Neural cell (in vitro differentiated cells): ENCODE results near the gene ZNF425. TPM values are rescaled to one million over a fixed set of nuclear protein-coding genes. Genes with fewer than 3 reads are reported as not detected.

Experiments
- H2AFZ ChIP-seq: fragments of 200-600, 300-800 bp; sonication (generic), shearing (Covaris generic); 2 replicates; pipeline ENCODE4 v1.6.0; 2014; ENCODE audit warnings: low read depth, mild to moderate bottlenecking, antibody characterized with exemption, low read length, moderate library complexity
- H3F3A ChIP-seq: fragments of 200-600 bp; shearing (Covaris generic); 2 replicates; pipeline ENCODE4 v1.6.1; 2016; ENCODE audit warnings: mild to moderate bottlenecking, moderate library complexity, mixed read lengths, antibody characterized with exemption, low read length; ENCODE audit not compliant: insufficient read depth, poor library complexity, severe bottlenecking
- H3K27ac ChIP-seq: fragments of 200-600, 300-800 bp; sonication (generic), shearing (Covaris generic); 2 replicates; pipeline ENCODE4 v1.5.1; 2014; ENCODE audit warnings: mild to moderate bottlenecking, low read length, moderate library complexity
- H3K27me3 ChIP-seq: fragments of 300-800, 200-600 bp; sonication (generic), shearing (Covaris generic); 2 replicates; pipeline ENCODE4 v1.6.0; 2014; ENCODE audit warnings: mild to moderate bottlenecking, low read depth, low read length, moderate library complexity; ENCODE audit not compliant: insufficient read depth
- H3K36me3 ChIP-seq: fragments of 300-800, 200-600 bp; sonication (generic), shearing (Covaris generic); 2 replicates; pipeline ENCODE4 v1.5.1; 2014; ENCODE audit warnings: mild to moderate bottlenecking, antibody characterized with exemption, low read length, moderate library complexity; ENCODE audit not compliant: insufficient read depth
- H3K4me2 ChIP-seq: fragments of 300-800, 200-600 bp; sonication (generic), shearing (Covaris generic); 2 replicates; pipeline ENCODE4 v1.6.0; 2014; ENCODE audit warnings: mild to moderate bottlenecking, low read length
- H3K4me3 ChIP-seq: fragments of 300-800, 200-600 bp; sonication (generic), shearing (Covaris generic); 2 replicates; pipeline ENCODE4 v1.5.1; 2014; ENCODE audit warnings: mild to moderate bottlenecking, low read length, moderate library complexity
- H3K79me2 ChIP-seq: fragments of 200-600 bp; shearing (Covaris generic); replicated peaks from 2 replicates; pipeline ENCODE4 v1.6.0; 2014; ENCODE audit warnings: mild to moderate bottlenecking, low read length, moderate library complexity; ENCODE audit not compliant: insufficient read depth
- H3K9ac ChIP-seq: fragments of 300-800, 200-600 bp; sonication (generic), shearing (Covaris generic); 2 replicates; pipeline ENCODE4 v1.6.1; 2016; ENCODE audit warnings: mild to moderate bottlenecking, low read length, mixed read lengths
- H3K9me2 ChIP-seq: fragments of 200-600 bp; shearing (Covaris generic); 2 replicates; pipeline ENCODE4 v1.6.1; 2016; ENCODE audit warnings: mild to moderate bottlenecking, low read length, mixed read lengths; ENCODE audit not compliant: insufficient read depth
- H3K9me3 ChIP-seq: fragments of 200-600, 300-800 bp; sonication (generic), shearing (Covaris generic); 2 replicates; pipeline ENCODE4 v1.6.1; 2016; ENCODE audit warnings: mild to moderate bottlenecking, mixed run types, low read length, moderate library complexity, mixed read lengths
- H4K20me1 ChIP-seq: fragments of 200-600 bp; shearing (Covaris generic); 2 replicates; pipeline ENCODE4 v1.6.1; 2016; ENCODE audit warnings: mild to moderate bottlenecking, mixed run types; ENCODE audit not compliant: insufficient read depth
- CTCF ChIP-seq: fragments of 450-650 bp; IDR thresholded peaks from 2 replicates; pipeline ENCODE4 v1.5.1; 2014; ENCODE audit warnings: antibody characterized with exemption, mild to moderate bottlenecking, moderate library complexity; ENCODE audit not compliant: poor library complexity, severe bottlenecking
- EP300 ChIP-seq: fragments of 450-650 bp; conservative IDR thresholded peaks from 2 replicates; pipeline ENCODE4 v1.6.1; 2014; ENCODE audit warnings: antibody characterized with exemption, mild to moderate bottlenecking, moderate library complexity; ENCODE audit not compliant: poor library complexity, severe bottlenecking
- EZH2 ChIP-seq: fragments of 200-600, 300-800 bp; shearing (Covaris generic), sonication (generic); IDR thresholded peaks from 2 replicates; pipeline ENCODE4 v1.6.1; 2014; ENCODE audit warnings: antibody characterized with exemption, low read length, borderline replicate concordance, mild to moderate bottlenecking; ENCODE audit not compliant: insufficient read depth, poor library complexity, severe bottlenecking
- MXI1 ChIP-seq: fragments of 450-650 bp; conservative IDR thresholded peaks from 2 replicates; pipeline ENCODE4 v1.6.1; 2014; ENCODE audit warnings: antibody characterized with exemption, mild to moderate bottlenecking; ENCODE audit not compliant: poor library complexity, severe bottlenecking
- POLR2AphosphoS5 ChIP-seq: IDR thresholded peaks from 2 replicates; pipeline ENCODE4 v1.6.1; 2012
- RAD21 ChIP-seq: fragments of 450-650 bp; conservative IDR thresholded peaks from 2 replicates; pipeline ENCODE4 v1.6.1; 2014; ENCODE audit warnings: antibody characterized with exemption, mild to moderate bottlenecking, moderate library complexity
- REST ChIP-seq: IDR thresholded peaks from 2 replicates; pipeline ENCODE4 v1.6.1; 2012; ENCODE audit warnings: borderline replicate concordance
- SMC3 ChIP-seq: fragments of 450-650 bp; conservative IDR thresholded peaks from 2 replicates; pipeline ENCODE4 v1.6.1; 2014; ENCODE audit warnings: antibody characterized with exemption, mild to moderate bottlenecking, moderate library complexity; ENCODE audit not compliant: poor library complexity
- TAF1 ChIP-seq: IDR thresholded peaks from 2 replicates; pipeline ENCODE4 v1.6.1; 2012; ENCODE audit warnings: low read depth
- polyA plus RNA-seq: library from polyadenylated mRNA; depleted of rRNA; stranded (reverse); fragments of >200 nt; gene quantifications from 2 replicates; pipeline ENCODE4 v1.2.3, GENCODE V29; 2014

The ZNF425 gene
- polyA plus RNA-seq, 1 donor from 2014 or later = 5.1 TPM

GRCh38 chr7:149172534-149172920, 46.4 kb upstream of the ZNF425 start:
- H3F3A ChIP-seq = no peaks in the 10 kb centered on the region
- H3K27ac ChIP-seq = no peak overlapping the region
- H3K4me3 ChIP-seq = no peak overlapping the region
- no peaks in the 10 kb centered on the region for H3K27me3 ChIP-seq
- no peaks in the 10 kb centered on the region for H3K79me2 ChIP-seq
- H3K36me3 ChIP-seq = no peaks in the 10 kb centered on the region
- H4K20me1 ChIP-seq = no peaks in the 10 kb centered on the region
- H2AFZ ChIP-seq = no peak overlapping the region
- H3K9me3 ChIP-seq = no peaks in the 10 kb centered on the region
- H3K9ac ChIP-seq = no peak overlapping the region
- H3K4me2 ChIP-seq = no peak overlapping the region
- TF ChIP-seq RAD21 (no peak), CTCF (no peak)
- H3K9me2 ChIP-seq = no peaks in the 10 kb centered on the region

- H3K9ac ChIP-seq = no peak overlapping the region
- H3K27me3 ChIP-seq = no peaks in the 10 kb centered on the region
- no peak overlapping the region for H3K4me2 ChIP-seq
- peaks cover 2% of the 10 kb centered on the region for H3K36me3 ChIP-seq
- H2AFZ ChIP-seq = no peak overlapping the region
- H4K20me1 ChIP-seq = no peaks in the 10 kb centered on the region
- H3F3A ChIP-seq = no peaks in the 10 kb centered on the region
- H3K27ac ChIP-seq = no peak overlapping the region
- H3K4me3 ChIP-seq = no peak overlapping the region
- H3K9me2 ChIP-seq = no peaks in the 10 kb centered on the region
- H3K79me2 ChIP-seq = no peaks in the 10 kb centered on the region
- no peak for TF ChIP-seq CTCF
- TF ChIP-seq MXI1 = no peak
- TF ChIP-seq RAD21 = no peak
- TF ChIP-seq TAF1 = no peak
- no peak for TF ChIP-seq EZH2
- no peak for TF ChIP-seq EP300
- TF ChIP-seq REST = no peak
- no peak for TF ChIP-seq SMC3
- no peak for TF ChIP-seq POLR2AphosphoS5
- no peaks in the 10 kb centered on the region for H3K9me3 ChIP-seq
Observed at GRCh38 chr7:149171892-149172533, 45.9 kb upstream of the ZNF425 start.
